A549 (cell line): Measurements from ENCODE around the gene ZNF91. TPM values are rescaled to one million over a fixed set of nuclear protein-coding genes. Genes with fewer than 3 reads are reported as not detected.

Experiments used
- ATAC-seq, 2 experiments: fragments of 200-7000 bp in 1 of 2; fragments of >200 bp in 1 of 2; cut with Nextera tagmentation in 1 of 2; cut with Tn5 transposase in 1 of 2; 3 replicates each; pipeline versions ENCODE4 v1.8.0 to v1.9.1; 2018 to 2020; ENCODE audit warnings: mild to moderate bottlenecking in 1 of 2, moderate library complexity in 1 of 2
- CTCF ChIA-PET: fragments of 300-600 bp; sonication (Branson Sonifier 250); formaldehyde crosslinking; extraction: SDS; loops from one replicate; lab custom pipeline; 2021; ENCODE audit warnings: antibody characterized with exemption, inconsistent platforms; lab: Yijun Ruan, JAX
- POLR2A ChIA-PET: fragments of 350-600 bp; formaldehyde crosslinking; extraction: SDS; loops from one replicate; lab custom pipeline; 2021; ENCODE audit warnings: antibody characterized with exemption, inconsistent platforms; lab: Yijun Ruan, JAX
- DNase-seq, 2 experiments: peaks; one replicate each; pipeline versions ENCODE4 v3.0.0 to v3.0.0-alpha.2; 2011 to 2016; ENCODE audit warnings: low read depth in 1 of 2, low spot score in 1 of 2
- FAIRE-seq: peaks from 2 replicates; lab custom pipeline; 2011; peaks lifted over from hg19 to GRCh38; lab: Jason Lieb, UNC
- H3K27ac ChIP-seq, 2 experiments: fragments of >200 bp; sonication (Bioruptor Twin); formaldehyde crosslinking; 3 replicates each; pipeline ENCODE4 v1.5.1; 2016 to 2017
- H3K4me1 ChIP-seq: fragments of >200 bp; sonication (Bioruptor Twin); formaldehyde crosslinking; 3 replicates; pipeline ENCODE4 v1.6.1; 2016
- H3K4me2 ChIP-seq: fragments of >200 bp; sonication (Bioruptor Twin); formaldehyde crosslinking; 3 replicates; pipeline ENCODE4 v1.6.1; 2016
- H3K4me3 ChIP-seq: fragments of >200 bp; sonication (Bioruptor Twin); formaldehyde crosslinking; 3 replicates; pipeline ENCODE4 v1.5.1; 2016
- H3K9me3 ChIP-seq: fragments of >200 bp; sonication (Bioruptor Twin); formaldehyde crosslinking; 3 replicates; pipeline ENCODE4 v1.6.1; 2016
- CBX2 ChIP-seq: fragments of 200-600 bp; sonication (generic); IDR thresholded peaks from 2 replicates; pipeline ENCODE4 v1.6.1; 2016; ENCODE audit warnings: low read depth, mild to moderate bottlenecking, borderline replicate concordance
- CBX8 ChIP-seq: fragments of 200-600 bp; sonication (generic); IDR thresholded peaks from 2 replicates; pipeline ENCODE4 v1.6.1; 2016
- CEBPB ChIP-seq, 2 experiments: fragments of >200 bp in 1 of 2; sonication (Bioruptor Twin) in 1 of 2; formaldehyde crosslinking in 1 of 2; IDR thresholded peaks; 2 replicates each; pipeline ENCODE4 v1.6.1; 2012 to 2016
- E2F6 ChIP-seq: IDR thresholded peaks from 2 replicates; pipeline ENCODE4 v1.6.1; 2012; ENCODE audit warnings: low read depth, borderline replicate concordance
- FOXS1 ChIP-seq: fragments of 250-450 bp; sonication (Bioruptor Pico); IDR thresholded peaks from 2 replicates; pipeline ENCODE4 v1.5.0; 2020; ENCODE audit warnings: mild to moderate bottlenecking, moderate library complexity
- GATA3 ChIP-seq: IDR thresholded peaks from 2 replicates; pipeline ENCODE4 v1.6.1; 2012; ENCODE audit warnings: borderline replicate concordance
- HMGXB4 ChIP-seq: fragments of 250-450 bp; sonication (Bioruptor Pico); IDR thresholded peaks from 2 replicates; pipeline ENCODE4 v1.5.0; 2021; ENCODE audit warnings: mild to moderate bottlenecking, moderate library complexity, borderline replicate concordance
- JUN ChIP-seq, 2 experiments: fragments of >200 bp; sonication (Bioruptor Twin); formaldehyde crosslinking; IDR thresholded peaks; 2 replicates in 1 of 2; 3 replicates in 1 of 2; pipeline ENCODE4 v1.6.1; 2016 to 2017
- JUNB ChIP-seq: fragments of >200 bp; sonication (Bioruptor Twin); formaldehyde crosslinking; IDR thresholded peaks from 2 replicates; pipeline ENCODE4 v1.6.1; 2016
- MAFK ChIP-seq: fragments of 450-650 bp; IDR thresholded peaks from 2 replicates; pipeline ENCODE4 v1.6.1; 2014; ENCODE audit not compliant: partially characterized antibody
- NR3C1 ChIP-seq: fragments of >200 bp; sonication (Bioruptor Twin); formaldehyde crosslinking; IDR thresholded peaks from 3 replicates; pipeline ENCODE4 v1.6.1; 2017
- POLR2AphosphoS2 ChIP-seq: conservative IDR thresholded peaks from 2 replicates; pipeline ENCODE4 v1.6.1; 2012; ENCODE audit warnings: low read length, improper control_type of control experiment, inconsistent platforms
- RAD21 ChIP-seq, 2 experiments: fragments of >200 bp in 1 of 2; sonication (Bioruptor Twin) in 1 of 2; formaldehyde crosslinking in 1 of 2; IDR thresholded peaks in 1 of 2; conservative IDR thresholded peaks in 1 of 2; 2 replicates in 1 of 2; 3 replicates in 1 of 2; pipeline ENCODE4 v1.6.1; 2012 to 2018; ENCODE audit warnings: inconsistent platforms in 1 of 2
- RARB ChIP-seq: fragments of 250-450 bp; sonication (Bioruptor Pico); IDR thresholded peaks from 2 replicates; pipeline ENCODE4 v1.8.0; 2021; ENCODE audit warnings: mild to moderate bottlenecking, moderate library complexity
- RCOR1 ChIP-seq: fragments of 150-350 bp; IDR thresholded peaks from 2 replicates; pipeline ENCODE4 v1.6.1; 2014; ENCODE audit warnings: antibody characterized with exemption, low read length, low read depth
- SMC3 ChIP-seq: fragments of >200 bp; sonication (Bioruptor Twin); formaldehyde crosslinking; IDR thresholded peaks from 3 replicates; pipeline ENCODE4 v1.6.1; 2018; ENCODE audit warnings: inconsistent platforms
- TFCP2L1 ChIP-seq: fragments of 250-450 bp; sonication (Bioruptor Pico); IDR thresholded peaks from 2 replicates; pipeline ENCODE4 v1.5.0; 2021; ENCODE audit warnings: mild to moderate bottlenecking
- TP53 ChIP-seq: fragments of 250-450 bp; sonication (Bioruptor Pico); IDR thresholded peaks from 2 replicates; pipeline ENCODE4 v1.5.0; 2021; ENCODE audit warnings: mild to moderate bottlenecking, moderate library complexity
- USF2 ChIP-seq: fragments of 450-650 bp; IDR thresholded peaks from 2 replicates; pipeline ENCODE4 v1.6.1; 2014; ENCODE audit warnings: antibody characterized with exemption
- ZC3H11A ChIP-seq: fragments of 450-650 bp; IDR thresholded peaks from 2 replicates; pipeline ENCODE4 v1.6.1; 2014; ENCODE audit warnings: antibody characterized with exemption, mild to moderate bottlenecking
- ZNF302 ChIP-seq: fragments of 250-450 bp; sonication (Bioruptor Pico); IDR thresholded peaks from 2 replicates; pipeline ENCODE4 v1.9.0; 2021; ENCODE audit warnings: inconsistent platforms, mild to moderate bottlenecking, moderate library complexity
- WGBS: methylation state at CpG from one replicate; pipeline ENCODE4 v1.1.6; 2017; ENCODE audit errors: missing lambda C conversion rate; 5-methylcytosine and 5-hydroxymethylcytosine counted together
- polyA plus RNA-seq, 4 experiments: library from polyadenylated mRNA; depleted of rRNA in 3 of 4; stranded (reverse); fragments of >200 nt; fragmentation: RNase III in 1 of 4; extraction: RNeasy Plus Mini Kit Qiagen cat#74134 plus additional on column Dnase treatment in 1 of 4; gene quantifications; 2 replicates in 3 of 4; 3 replicates in 1 of 4; pipeline ENCODE4 v1.2.3, GENCODE V29; 2011 to 2017
- TF ChIP-seq, protein P1 (sequence below): IDR thresholded peaks from 2 replicates; pipeline ENCODE4 v1.6.1; 2012

Gene ZNF91
- polyA plus RNA-seq, 2 of the 4 experiments (the other 2 are of a cell fraction) = 0.17 to 0.76 TPM

GRCh38 chr19:23351806-23352205 is 43.5 kb downstream of the ZNF91 start:
- FAIRE-seq (no peak), ATAC-seq (no peak), DNase-seq (no peak)
- CTCF ChIA-PET = no interaction called here
- POLR2A ChIA-PET = no interaction called here
- no peak overlapping the region for H3K27ac ChIP-seq
- peaks cover 61% of the 10 kb centered on the region for H3K9me3 ChIP-seq
- 9% methylated on average over 4 of the region's 4 CpGs for WGBS
- no peak for TF ChIP-seq RARB
- TF ChIP-seq MAFK = no peak
- no peak for TF ChIP-seq TFCP2L1 (CRISPR knock-in tag)
- TF ChIP-seq POLR2AphosphoS2 = no peak
- TF ChIP-seq CBX8 = no peak
- TF ChIP-seq ZC3H11A = no peak
- no peak for TF ChIP-seq ZNF302
- TF ChIP-seq E2F6 = no peak
- no peak overlapping the region for H3K4me3 ChIP-seq
- no peaks in the 10 kb centered on the region for H3K4me1 ChIP-seq
- H3K4me2 ChIP-seq = no peak overlapping the region

DNA sequence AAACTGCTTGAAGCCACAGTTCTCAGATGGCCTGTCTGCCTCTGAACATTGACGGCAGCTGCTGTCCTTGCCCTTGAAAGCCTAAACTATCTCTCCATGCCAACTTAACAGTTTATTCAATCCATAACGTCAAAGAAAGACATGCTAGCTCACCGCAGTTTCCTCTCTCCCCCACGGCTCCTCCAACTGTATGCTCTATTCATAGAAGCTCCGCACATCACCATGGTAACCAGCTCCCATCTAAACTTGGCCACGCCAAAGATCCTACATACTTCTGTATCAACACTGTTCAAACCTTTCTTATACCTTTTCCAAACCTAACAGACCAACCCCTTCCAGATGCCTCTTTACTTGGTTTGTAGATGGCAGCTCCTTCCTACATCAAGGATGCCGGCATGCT is 48.6 kb downstream of the ZNF91 start:
- POLR2A ChIA-PET = no interaction called here
- FAIRE-seq = no peak
- Histone ChIP-seq H3K4me1 (no peaks in the 10 kb centered on the region), H3K4me2 (no peak overlapping the region), H3K9me3 (peaks cover 60% of the 10 kb centered on the region), H3K27ac (no peak overlapping the region), H3K4me3 (no peak overlapping the region)
- no peak for ATAC-seq
- TF ChIP-seq GATA3 (no peak), CBX2 (no peak), HMGXB4 (CRISPR knock-in tag) (no peak), FOXS1 (CRISPR knock-in tag) (no peak), SMC3 (no peak), JUN (IDR thresholded peaks at IDR 0.05) (no peak), NR3C1 (no peak), RARB (no peak), RAD21 (conservative IDR thresholded peaks at IDR 0.05 in 1 of 2, IDR thresholded peaks at IDR 0.05 in 1 of 2) (no peak), TFCP2L1 (CRISPR knock-in tag) (no peak), RCOR1 (no peak), TP53 (CRISPR knock-in tag) (no peak), CEBPB (IDR thresholded peaks at IDR 0.05) (no peak), USF2 (no peak), E2F6 (no peak), JUNB (no peak), CBX8 (no peak)
- TF ChIP-seq, protein P1, sequence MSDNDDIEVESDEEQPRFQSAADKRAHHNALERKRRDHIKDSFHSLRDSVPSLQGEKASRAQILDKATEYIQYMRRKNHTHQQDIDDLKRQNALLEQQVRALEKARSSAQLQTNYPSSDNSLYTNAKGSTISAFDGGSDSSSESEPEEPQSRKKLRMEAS = no peak
- CTCF ChIA-PET = no interaction called here
- DNase-seq = no peak
- 66% methylated on average over 7 of the region's 7 CpGs for WGBS

GRCh38 chr19:23345838-23346237 is 49.4 kb downstream of the ZNF91 start:
- Histone ChIP-seq H3K4me1 (no peaks in the 10 kb centered on the region), H3K27ac (no peak overlapping the region), H3K4me3 (no peak overlapping the region), H3K4me2 (no peak overlapping the region), H3K9me3 (peaks cover 59% of the 10 kb centered on the region)
- ATAC-seq = no peak
- 26% methylated on average over 4 of the region's 4 CpGs for WGBS
- CTCF ChIA-PET = no interaction called here
- FAIRE-seq = no peak
- no peak for TF ChIP-seq JUNB
- no peak for DNase-seq
- POLR2A ChIA-PET = no interaction called here
